ENCODE results near the gene DDX10. TPM values are rescaled to one million over a fixed set of nuclear protein-coding genes. Genes with fewer than 3 reads are reported as not detected.

The DDX10 gene
- total RNA-seq, 1 experiment from 2014 or later: 48.3 TPM

DNA sequence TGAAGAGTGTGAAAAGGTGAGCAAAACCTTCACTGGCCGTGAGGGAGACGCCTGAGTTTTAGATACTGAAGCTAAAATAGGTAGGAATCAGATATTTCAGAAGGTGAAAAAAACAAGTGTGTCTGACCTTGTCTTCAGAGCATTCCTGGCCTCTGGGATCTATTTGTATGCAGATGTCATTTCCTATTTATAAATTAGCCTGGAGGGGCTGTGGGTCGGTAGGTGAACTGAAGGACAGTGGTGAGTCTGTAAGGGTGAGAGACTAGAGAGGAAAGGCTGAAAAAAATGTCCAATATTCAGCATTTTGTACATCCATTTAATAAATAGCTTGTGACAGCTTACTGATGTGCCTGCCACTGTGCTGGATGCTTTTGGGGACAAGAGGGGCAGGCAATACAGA lies 302.1 kb downstream of the DDX10 start:
- TF ChIP-seq, protein P1, sequence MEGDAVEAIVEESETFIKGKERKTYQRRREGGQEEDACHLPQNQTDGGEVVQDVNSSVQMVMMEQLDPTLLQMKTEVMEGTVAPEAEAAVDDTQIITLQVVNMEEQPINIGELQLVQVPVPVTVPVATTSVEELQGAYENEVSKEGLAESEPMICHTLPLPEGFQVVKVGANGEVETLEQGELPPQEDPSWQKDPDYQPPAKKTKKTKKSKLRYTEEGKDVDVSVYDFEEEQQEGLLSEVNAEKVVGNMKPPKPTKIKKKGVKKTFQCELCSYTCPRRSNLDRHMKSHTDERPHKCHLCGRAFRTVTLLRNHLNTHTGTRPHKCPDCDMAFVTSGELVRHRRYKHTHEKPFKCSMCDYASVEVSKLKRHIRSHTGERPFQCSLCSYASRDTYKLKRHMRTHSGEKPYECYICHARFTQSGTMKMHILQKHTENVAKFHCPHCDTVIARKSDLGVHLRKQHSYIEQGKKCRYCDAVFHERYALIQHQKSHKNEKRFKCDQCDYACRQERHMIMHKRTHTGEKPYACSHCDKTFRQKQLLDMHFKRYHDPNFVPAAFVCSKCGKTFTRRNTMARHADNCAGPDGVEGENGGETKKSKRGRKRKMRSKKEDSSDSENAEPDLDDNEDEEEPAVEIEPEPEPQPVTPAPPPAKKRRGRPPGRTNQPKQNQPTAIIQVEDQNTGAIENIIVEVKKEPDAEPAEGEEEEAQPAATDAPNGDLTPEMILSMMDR (conservative IDR thresholded peaks at IDR 0.05): no peak
- H2AFZ ChIP-seq (ENCODE audit: low read length): no peak overlapping the region

More for the DNA sequence above, 302.1 kb downstream of the DDX10 start:
- Histone ChIP-seq H3K9me3 (ENCODE audit: control insufficient read depth, low read depth, low read length) (no peaks in the 10 kb centered on the region), H3K79me2 (ENCODE audit: insufficient read depth, low read length) (no peaks in the 10 kb centered on the region), H4K91ac (ENCODE audit: insufficient read length, low read depth, low read length) (no peak overlapping the region), H3K9ac (ENCODE audit: extremely low read depth, insufficient read length, low read length) (no peak overlapping the region), H3K27me3 (ENCODE audit: insufficient read depth, low read length) (0 out of 2 replicates have a peak, but pooled peaks cover 2% of the 10 kb centered on the region), H4K8ac (replicated peaks; ENCODE audit: insufficient read length, low read depth, low read length) (no peak overlapping the region), H2AK5ac (ENCODE audit: insufficient read length, low read length) (no peak overlapping the region), H3K23me2 (ENCODE audit: insufficient read length, low read depth, low read length, poor library complexity, severe bottlenecking) (no peaks in the 10 kb centered on the region), H3K4me2 (ENCODE audit: insufficient read depth, insufficient read length, low read length) (no peak overlapping the region), H3K79me1 (ENCODE audit: insufficient read depth, low read depth, low read length, poor library complexity, severe bottlenecking) (no peaks in the 10 kb centered on the region), H3K14ac (ENCODE audit: insufficient read depth, low read length) (no peak overlapping the region), H3K4me1 (ENCODE audit: insufficient read depth, low read length) (peaks cover 10% of the 10 kb centered on the region), H3T11ph (ENCODE audit: low read length) (no peak overlapping the region), H3K27ac (ENCODE audit: insufficient read length, low read depth, low read length) (no peak overlapping the region), H2BK120ac (ENCODE audit: low read depth, low read length, poor library complexity, severe bottlenecking) (no peak overlapping the region), H2BK15ac (ENCODE audit: low read depth, low read length) (no peak overlapping the region), H4K20me1 (ENCODE audit: control insufficient read depth, insufficient read depth, insufficient read length) (no peaks in the 10 kb centered on the region), H3K18ac (ENCODE audit: insufficient read length, low read depth, low read length) (no peak overlapping the region), H4K5ac (ENCODE audit: insufficient read length, low read depth, low read length) (no peak overlapping the region), H3K4ac (ENCODE audit: low read depth, low read length) (no peak overlapping the region), H2BK12ac (ENCODE audit: insufficient read length, low read depth, low read length) (no peak overlapping the region), H2BK5ac (ENCODE audit: insufficient read length, low read length) (no peak overlapping the region), H2BK20ac (ENCODE audit: low read depth, low read length, poor library complexity, severe bottlenecking) (no peak overlapping the region), H3K56ac (ENCODE audit: insufficient read length, low read depth, low read length) (no peak overlapping the region), H3K23ac (ENCODE audit: insufficient read length, low read depth, low read length) (no peak overlapping the region)
- no peak for DNase-seq
- Mint-ChIP-seq H3K4me3 (no peak overlapping the region), H3K27me3 (ENCODE audit: low read depth) (no peaks in the 10 kb centered on the region), H3K36me3 (ENCODE audit: insufficient read depth in 1 of 3, low read depth in 3 of 3) (no peaks in the 10 kb centered on the region), H3K27ac (peak overlapping the region in 1 of 3 experiments; percentile 84; a peak in 4 of 7 replicates), H3K9me3 (no peaks in the 10 kb centered on the region; a peak in 1 of 5 replicates), H3K4me1 (peaks cover 15 to 22% of the 10 kb centered on the region in 2 experiments)
- WGBS (ENCODE audit: extremely low coverage, insufficient read length, low lambda C conversion rate): no CpG with 5 or more reads among the region's 3 CpGs
